Subcutaneous adipose tissue (tissue), 4 donors: Measurements from ENCODE around the gene ANKRD13B. TPM values are rescaled to one million over a fixed set of nuclear protein-coding genes. Genes with fewer than 3 reads are reported as not detected.

Experiments
- total RNA-seq, 4 donors: library from RNA; depleted of rRNA; stranded (reverse); fragments of >200 nt; gene quantifications; one replicate each; pipeline ENCODE4 v1.1.0, GENCODE V29; 2016
- TF ChIP-seq, protein P1 (sequence below): fragments of 450-650 bp; IDR thresholded peaks from one replicate; pipeline ENCODE4 v1.5.1; 2016; ENCODE audit warnings: low read depth, mild to moderate bottlenecking, control low read depth, antibody characterized with exemption, moderate library complexity

ANKRD13B gene
- total RNA-seq, 4 donors from 2014 or later, result 6.8 to 19.4 (median 13.0) TPM

DNA sequence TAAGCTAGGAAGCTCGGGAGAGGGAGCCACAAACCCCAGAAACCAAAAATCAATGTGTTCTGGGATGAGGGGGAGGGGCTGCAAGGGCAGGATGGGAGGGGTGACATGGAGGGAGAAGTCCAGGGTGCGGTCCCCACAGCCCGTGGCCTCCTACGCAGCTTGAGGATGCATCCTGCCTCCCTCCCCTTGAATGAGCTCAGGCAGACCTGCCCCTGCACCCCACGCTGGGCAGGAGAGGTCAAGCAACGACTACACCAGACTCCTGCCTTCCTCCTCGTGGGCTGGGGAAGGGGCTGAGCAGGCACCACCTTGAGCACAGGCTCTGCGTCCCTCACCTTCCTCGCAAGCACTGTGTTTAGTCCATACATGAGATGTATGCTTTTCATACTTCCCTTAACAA is 3.9 kb downstream of the ANKRD13B start:
- TF ChIP-seq, protein P1, sequence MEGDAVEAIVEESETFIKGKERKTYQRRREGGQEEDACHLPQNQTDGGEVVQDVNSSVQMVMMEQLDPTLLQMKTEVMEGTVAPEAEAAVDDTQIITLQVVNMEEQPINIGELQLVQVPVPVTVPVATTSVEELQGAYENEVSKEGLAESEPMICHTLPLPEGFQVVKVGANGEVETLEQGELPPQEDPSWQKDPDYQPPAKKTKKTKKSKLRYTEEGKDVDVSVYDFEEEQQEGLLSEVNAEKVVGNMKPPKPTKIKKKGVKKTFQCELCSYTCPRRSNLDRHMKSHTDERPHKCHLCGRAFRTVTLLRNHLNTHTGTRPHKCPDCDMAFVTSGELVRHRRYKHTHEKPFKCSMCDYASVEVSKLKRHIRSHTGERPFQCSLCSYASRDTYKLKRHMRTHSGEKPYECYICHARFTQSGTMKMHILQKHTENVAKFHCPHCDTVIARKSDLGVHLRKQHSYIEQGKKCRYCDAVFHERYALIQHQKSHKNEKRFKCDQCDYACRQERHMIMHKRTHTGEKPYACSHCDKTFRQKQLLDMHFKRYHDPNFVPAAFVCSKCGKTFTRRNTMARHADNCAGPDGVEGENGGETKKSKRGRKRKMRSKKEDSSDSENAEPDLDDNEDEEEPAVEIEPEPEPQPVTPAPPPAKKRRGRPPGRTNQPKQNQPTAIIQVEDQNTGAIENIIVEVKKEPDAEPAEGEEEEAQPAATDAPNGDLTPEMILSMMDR, result no peak

GRCh38 chr17:29597361-29598172 is 4.6 kb downstream of the ANKRD13B start:
- TF ChIP-seq, protein P1, result no peak

DNA sequence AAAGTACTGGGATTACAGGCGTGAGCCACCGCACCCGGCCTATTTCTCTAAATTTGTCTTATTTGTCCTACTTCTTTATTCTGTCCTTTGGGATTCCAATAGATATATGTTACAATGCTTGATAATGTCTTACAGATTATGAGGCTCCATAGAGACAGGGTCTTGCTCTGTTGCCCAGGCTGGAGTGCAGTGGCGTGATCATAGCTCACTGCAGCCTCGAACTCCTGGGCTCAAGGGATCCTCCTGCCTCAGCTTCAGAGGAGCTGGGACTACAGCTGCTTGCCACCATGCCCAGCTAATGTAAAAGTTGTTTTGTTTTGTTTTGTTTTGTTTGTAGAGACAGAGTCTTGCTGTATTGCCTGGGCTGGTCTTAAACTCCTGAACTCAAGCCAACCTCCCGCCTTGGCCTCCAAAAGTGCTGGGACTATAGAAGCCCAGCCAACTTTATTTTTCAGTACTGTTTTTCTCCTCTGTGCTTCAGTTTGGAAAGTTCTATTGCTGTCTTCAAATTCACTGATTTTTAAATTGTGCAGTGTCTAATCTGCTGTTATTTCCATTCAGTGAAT is 10.3 kb downstream of the ANKRD13B start:
- TF ChIP-seq, protein P1, result no peak

- TF ChIP-seq, protein P1, result no peak
Measured at GRCh38 chr17:29607557-29608195, 14.7 kb downstream of the ANKRD13B start.

- TF ChIP-seq, protein P1, result no peak
Measured at GRCh38 chr17:29608986-29609385, 16.1 kb downstream of the ANKRD13B start.

- TF ChIP-seq, protein P1, result no peak
Measured at GRCh38 chr17:29610395-29610794, 17.5 kb downstream of the ANKRD13B start.
